Occipital lobe (tissue), 2 donors: Measurements from ENCODE around the gene POLR1D. TPM values are rescaled to one million over a fixed set of nuclear protein-coding genes. Genes with fewer than 3 reads are reported as not detected.
A peak's percentile ranks its signal among the peaks of the same experiment; 100 is the strongest.
"Not testable (repeated sequence)": the region's sequence is repeated elsewhere in the genome, so short reads cannot be mapped to it uniquely, and the experiment has no call there.

ENCODE experiments used
- DNase-seq: peaks from one replicate; lab custom pipeline; 2025; lab: John Stamatoyannopoulos, UW
- total RNA-seq: library from RNA; depleted of rRNA; stranded (reverse); fragments of >200 nt; gene quantifications from one replicate; pipeline ENCODE4 v1.2.3, GENCODE V29; 2014

The POLR1D gene
- total RNA-seq, 1 donor from 2014 or later, result 52.7 TPM

DNA sequence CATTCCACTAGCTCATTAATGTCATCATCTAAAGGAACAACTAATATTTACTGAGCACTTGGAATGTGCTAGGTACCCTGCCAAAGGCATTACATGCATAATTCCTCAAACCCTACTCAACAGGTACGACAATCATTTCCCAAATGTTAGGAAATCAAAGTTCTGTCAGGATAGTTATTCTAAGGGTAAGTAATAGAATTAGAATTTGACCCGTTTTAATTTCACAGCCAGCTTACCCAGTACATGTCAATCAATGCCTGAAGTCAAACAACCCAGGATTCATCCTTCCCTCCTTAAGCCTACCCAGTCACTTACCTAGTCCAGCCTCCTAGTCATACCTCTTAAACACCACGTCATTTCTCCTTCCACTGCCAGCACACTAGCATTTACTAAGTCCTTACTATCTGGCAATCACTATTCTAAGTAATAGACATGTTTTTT, 3.8 kb upstream of the POLR1D start:
- no peak for DNase-seq

DNA sequence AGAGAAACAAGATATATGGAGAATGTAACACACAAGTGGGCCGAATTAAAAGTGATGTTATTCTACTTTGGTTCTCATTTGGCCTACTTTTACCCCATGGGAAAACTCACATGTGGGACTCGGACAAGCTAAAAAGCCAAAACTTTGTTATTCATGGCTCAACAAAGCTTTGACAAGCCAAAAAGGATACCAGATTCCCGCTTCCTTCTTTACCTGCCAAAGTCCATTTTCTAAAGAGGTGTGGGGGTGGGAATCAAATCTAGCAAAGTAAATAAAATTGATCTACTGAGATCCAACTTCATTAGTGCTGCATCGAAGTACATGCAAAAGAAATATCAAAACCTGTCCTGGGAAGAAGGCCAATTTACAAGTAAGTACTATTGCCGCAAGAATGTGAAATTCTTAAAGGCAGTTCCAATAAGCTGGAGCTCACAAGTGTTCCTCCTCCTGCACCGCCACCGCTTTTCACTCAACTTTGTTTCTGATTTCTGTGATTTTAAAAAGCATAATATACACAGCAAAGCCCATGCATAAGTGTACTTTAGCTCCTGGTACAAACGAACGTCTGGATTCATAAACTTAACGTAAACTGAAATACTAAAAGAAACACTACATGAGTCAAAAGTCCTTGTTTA, 2.5 kb upstream of the POLR1D start:
- no peak for DNase-seq

DNA sequence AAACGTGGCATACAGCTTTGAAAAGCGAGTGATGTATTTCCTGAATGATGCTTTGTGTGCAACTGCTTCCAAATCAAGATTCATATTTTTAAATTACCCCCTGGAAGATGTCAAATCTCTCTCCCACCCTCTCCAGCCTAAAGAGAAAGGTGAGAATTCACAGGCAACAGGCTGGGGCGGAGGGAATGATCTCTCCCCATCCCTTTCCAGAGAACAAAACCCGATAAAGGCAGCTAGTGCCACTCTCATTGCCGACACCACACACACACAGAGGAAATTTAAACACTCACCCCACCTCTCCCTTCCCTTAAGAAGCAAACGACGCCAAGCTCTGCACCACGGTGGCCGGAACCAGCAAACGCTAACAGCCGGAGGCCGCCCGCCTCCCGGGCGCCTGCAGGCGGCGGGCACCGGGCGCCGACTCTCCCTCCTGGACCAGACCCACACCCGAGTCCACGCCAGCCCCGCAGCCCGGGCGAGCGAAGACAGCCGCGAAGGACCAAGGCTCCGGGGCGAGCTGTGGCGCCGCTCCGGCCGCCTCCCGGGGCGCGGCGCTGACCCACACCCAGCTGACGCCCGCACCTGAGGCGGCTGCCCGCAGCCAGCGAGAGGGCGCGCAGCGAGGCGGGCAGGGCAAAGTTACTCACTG, 1.8 kb upstream of the POLR1D start:
- peak; percentile 63 for DNase-seq

DNA sequence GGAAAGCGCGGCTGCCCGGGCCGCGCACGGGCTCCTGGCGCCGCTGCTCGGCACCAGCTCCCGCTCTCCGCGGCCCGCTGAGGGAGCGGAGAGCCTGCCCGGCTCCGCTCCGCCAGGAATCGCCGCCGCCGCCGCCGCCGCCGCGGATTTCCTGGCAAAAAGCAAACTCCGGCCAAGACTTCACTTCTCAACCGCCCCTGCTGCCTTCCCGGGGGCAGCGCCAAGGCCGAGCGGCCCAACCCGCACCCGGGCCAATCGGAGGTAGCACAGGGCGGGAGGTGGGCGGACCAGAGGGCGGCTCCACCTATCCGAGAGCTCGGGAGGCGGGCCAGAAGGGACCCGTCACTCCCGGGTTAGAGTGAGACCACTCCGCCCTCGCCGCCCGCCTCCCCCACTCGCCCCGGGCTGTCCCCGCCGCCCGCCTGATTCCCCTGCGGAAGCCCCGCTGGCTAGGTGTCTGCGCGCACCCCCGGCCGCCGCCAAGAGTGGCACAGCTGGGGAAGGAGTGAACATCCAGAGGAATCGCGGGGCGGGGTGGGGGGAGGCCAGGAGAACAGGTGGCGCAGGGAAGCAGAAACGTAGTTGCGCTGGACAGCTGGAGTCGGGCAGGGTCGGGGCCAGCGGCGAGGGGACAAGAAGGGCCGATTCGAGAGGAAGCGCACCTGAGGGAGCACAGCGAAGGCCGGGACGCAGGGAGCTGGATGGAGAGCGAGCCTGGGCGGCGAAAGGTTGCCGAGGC, 1.1 kb upstream of the POLR1D start, which contains the start of gene LNX2:
Gene LNX2 (minus strand): TSS at position 153 of the 739 bp plus-strand sequence. CDS start 38,826 bp downstream, outside the sequence.
- DNase-seq, result peak; percentile 97

DNA sequence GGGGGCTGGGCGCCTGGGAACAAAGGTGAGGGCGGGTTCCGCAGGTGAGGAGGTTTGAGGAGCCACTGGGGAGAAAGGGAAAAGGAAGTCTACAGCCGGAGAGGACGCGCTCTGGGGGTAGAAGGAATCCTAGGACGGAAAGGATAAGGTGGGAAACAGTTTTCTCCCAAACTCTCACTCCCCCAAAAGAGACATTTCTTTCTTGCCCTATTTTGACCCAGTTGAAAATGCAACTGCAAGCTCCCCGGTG, 651 bp upstream of the POLR1D start:
- DNase-seq, result no peak

DNA sequence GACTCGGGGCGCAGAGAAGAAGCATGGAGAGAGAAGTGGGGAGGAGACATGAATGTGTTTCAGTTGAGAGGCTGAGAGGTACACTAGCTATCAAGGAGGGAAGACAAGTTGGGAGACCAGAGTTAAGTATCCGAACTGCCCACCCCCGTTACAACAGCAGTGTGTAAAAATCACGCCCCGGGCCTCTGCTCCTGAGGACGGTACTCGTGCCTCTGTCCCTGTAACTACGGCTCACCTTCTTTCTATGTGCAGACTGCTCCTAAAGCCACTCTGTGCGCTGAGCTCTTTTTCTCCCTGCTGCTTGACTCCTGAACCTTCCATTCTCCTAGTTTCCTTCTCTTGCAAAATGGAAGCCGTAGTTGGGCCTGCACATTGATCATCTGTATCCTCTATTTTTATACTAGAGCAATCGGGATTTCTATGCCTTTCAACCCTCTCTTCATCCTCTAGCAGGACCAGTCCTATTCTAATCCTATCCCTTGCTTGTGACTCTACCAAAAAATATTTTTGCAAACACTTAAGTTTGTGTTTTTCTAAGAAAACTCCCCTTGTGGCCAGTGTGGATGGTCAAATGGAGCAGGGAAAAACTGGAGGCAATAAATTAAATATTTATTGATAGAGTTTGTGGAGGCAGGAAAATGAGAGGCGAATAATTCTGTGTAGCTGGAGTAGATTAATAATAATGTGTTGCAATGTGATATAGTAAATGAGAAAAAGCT, 569 bp downstream of the POLR1D start:
- DNase-seq, result no peak

DNA sequence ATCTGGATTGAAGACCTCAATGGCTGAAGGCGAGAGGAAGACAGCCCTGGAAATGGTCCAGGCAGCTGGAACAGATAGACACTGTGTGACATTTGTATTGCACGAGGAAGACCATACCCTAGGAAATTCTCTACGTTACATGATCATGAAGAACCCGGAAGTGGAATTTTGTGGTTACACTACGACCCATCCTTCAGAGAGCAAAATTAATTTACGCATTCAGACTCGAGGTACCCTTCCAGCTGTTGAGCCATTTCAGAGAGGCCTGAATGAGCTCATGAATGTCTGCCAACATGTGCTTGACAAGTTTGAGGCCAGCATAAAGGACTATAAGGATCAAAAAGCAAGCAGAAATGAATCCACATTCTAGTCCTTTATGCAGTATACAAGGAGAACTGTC, 1.2 kb downstream of the POLR1D start:
- DNase-seq, result no peak

DNA sequence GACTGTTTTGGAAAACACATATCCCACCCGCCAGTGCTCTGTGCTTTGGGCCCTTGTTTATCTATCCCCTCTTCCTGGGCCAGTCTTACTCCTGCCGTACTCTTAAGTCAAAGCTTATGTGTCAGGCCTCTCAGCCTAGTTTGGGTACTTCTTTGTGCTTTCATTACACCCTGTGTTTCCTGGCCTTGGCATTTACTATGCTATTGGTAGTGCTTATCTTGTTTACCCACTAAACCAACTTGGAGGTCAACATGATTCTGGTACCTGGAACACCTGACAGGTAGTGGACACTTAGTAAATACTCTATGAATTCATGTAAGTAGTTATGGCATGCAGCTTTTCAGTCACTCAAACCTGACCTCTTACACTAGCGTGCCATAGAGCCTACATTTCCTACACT, 2.4 kb downstream of the POLR1D start:
- no peak for DNase-seq

DNA sequence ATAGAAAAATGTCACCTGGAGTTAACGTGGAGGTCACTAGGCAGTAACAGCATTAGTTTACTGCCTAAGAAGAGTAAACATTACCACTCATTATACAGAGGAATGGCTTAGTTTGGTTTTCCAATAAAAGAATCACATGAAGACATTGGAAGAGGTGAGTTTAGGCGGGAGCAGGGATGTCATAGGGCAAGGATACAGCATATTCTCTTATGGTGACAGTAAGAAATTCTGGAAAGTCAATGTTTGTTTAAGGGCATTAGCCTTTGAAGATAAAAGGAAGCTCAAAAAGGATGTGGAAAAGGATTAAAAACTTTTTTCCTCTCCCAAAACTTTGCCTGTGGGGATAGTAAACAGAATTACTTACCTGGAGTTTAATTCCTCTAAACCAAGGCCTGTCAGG, 4.1 kb downstream of the POLR1D start:
- no peak for DNase-seq

DNA sequence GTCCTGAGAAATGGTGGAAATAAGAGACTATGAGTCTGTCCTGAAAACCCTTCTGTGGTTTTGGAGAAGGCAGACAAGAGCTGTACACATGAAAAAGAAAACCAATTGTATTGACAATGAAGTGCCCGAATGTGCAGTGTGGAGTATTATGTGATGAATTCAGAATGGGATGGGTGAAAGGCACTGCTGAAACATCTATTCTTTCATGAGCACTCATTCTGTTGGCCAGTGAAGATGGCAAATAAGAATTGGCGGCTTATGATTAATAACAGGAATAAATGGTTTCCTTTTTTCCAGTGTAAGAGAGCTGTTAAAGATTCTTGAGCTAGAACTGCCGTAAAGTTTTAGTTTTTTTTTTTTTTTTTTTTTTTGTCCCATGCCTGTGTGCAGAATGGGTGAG, 5.7 kb downstream of the POLR1D start:
- no peak for DNase-seq

DNA sequence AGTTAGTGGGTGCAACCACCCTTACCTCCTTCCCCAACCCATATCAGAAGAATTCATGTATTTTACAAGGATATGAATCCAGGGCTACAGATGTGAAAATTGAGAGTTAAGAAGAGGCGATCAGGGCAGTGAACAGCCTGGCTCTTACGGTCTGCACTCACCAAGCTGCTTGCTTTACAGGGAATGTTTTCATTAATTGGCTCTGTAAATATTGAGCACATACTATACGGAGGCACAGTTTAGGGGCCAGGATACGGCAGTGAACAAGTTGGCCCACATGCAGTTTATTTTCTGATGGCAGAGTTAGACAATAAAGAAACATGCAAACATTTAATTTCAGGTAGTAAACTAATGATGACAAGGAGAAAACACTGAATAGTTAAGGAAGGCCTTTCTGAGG, 6.4 kb downstream of the POLR1D start:
- no peak for DNase-seq

DNA sequence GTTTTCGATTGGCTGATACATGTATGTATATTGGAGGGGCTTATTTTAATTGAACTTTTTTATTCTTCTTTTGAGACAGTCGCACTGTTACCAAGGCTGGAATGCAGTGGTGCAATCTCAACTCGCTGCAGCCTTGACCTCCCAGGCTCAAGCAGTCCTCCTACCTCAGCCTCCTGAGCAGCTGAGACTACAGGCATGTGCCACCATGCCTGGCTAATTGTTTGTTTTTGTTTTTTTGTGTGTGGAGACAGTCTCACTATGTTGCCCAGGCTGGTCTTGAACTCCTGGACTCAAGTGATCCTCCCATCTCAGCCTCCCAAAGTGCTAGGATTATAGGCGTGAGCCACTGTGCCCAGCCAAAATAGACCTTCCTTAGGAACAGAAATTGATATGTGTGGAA, 7.1 kb downstream of the POLR1D start:
- not testable (repeated sequence) for DNase-seq

DNA sequence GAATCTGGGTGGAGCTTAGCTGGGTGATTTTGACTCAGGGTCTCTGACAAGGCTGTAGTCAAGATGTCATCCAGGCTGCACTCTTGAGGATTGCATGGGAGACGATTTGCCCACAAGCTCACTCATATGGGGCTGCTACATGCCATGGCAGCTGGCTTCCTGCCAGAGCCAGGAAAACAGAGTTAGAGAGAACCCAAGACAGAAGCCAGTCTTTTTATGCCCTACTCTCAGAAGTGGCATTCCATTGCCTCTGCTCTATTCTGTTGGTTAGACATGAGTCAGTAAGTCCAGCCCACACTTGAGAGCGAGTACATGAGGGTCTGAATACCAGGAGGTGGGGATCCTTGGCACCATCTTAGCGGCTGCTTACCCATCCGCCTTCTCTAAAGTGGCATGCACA, 9.5 kb downstream of the POLR1D start:
- DNase-seq, result no peak

DNA sequence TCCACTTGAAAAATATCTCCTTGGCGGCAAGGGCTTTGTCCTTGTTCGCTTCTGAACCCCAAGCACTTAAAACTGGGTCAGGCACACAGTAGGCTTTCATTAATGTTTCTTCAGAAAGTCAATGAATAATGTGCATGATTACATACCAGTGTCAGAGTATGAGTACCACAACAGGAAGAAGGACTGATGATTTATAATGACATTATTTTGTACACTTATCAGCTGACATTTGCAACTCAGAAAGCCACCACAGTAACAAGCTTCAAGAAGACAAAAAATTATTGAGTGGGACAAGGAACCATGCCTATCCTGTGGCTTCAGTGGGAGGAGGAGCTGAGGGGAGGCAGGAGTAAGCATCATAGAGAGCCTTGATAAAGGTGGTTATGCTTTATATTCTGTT, 10.0 kb downstream of the POLR1D start:
- DNase-seq, result no peak

DNA sequence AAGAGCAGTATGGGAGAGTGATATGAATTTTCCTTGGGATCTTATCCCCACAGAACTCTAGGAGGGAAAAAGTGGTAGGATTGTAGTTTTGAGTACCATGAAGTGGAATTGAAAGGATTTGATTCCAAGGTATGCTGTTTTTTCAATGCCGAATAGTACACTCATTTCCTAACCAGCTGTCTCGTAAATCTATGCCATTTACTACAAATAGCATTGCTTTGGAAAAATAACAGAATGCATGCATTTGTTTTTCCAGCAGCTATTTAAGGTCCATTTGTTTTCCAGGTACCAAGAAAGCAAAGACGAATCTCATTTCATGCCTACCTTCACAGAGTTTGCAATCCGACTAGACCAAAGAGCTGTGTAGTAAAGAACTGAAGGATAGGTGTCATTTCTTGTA, 10.5 kb downstream of the POLR1D start:
- no peak for DNase-seq

DNA sequence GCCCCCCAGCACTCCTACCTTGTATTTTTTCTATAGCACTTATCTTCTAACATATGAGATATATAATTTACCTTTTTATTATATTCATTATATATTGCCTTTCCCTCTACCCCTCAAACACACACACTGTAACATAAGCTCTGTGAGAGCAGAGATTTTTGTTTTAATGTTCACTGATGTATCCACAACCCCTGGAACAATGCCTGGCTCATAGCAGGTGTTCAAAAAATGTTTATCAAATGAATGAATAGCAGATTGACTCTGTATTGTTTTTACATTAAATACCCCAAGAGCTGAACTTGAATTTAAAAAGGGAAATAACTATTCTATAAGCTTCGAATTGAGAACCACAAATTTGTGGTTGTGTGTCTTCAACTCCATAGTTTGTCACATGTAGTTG, 11.0 kb downstream of the POLR1D start:
- DNase-seq, result no peak

DNA sequence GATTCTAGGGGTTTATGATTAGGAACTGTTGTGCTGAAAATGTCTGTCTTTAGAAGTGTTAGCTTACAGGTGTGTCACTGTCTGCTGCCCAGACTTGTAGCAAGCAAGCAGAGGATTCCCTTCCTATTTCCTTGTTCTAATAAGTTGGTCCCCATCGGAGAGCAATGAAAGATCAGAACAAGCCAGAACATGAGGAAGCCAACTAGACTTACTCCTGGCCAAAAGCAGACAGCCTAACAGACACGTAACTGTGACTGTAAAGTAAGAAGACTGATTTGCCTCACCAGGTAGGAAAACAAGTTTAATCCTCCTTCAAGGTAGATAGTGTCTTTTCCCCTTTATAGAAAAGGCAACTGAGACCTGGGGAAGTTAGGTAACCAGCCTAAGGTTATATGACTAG, 12.5 kb downstream of the POLR1D start:
- no peak for DNase-seq

DNA sequence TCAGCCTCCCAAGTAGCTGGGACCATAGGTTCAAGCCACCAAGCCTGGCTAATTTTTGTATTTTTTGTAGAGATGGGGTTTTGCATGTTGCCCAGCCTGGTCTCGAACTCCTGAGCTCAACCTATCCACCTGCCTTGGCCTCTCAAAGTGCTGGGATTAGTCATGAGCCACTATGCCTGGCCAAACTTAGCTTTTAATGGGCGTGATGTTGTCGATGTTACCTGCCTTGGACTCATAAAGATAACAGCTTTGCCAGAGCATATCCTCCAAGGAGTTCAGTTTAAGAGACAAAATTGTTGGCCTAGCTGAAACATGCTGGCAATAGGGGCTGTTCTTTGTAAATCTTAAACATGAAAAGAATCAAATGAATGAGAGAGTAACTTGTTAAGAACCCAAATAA, 13.1 kb downstream of the POLR1D start:
- DNase-seq, result no peak

DNA sequence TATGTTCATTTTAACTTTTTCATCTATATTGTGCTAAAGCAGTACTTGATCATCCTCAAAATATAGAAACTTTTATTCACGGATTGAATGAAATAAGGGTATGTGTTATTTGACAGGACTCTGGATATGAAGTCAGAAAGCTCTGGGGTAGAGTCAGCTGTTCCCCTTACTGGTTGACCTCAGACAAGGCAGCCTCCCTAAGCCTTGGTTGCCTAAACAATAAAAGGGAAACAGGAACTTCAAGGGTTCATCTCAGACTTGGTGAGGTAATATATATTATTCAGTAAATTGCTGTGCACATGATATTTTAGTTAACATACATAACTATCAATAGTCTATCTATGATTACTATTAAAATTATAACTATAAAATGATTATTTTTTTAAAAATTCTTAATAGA, 13.6 kb downstream of the POLR1D start:
- no peak for DNase-seq

DNA sequence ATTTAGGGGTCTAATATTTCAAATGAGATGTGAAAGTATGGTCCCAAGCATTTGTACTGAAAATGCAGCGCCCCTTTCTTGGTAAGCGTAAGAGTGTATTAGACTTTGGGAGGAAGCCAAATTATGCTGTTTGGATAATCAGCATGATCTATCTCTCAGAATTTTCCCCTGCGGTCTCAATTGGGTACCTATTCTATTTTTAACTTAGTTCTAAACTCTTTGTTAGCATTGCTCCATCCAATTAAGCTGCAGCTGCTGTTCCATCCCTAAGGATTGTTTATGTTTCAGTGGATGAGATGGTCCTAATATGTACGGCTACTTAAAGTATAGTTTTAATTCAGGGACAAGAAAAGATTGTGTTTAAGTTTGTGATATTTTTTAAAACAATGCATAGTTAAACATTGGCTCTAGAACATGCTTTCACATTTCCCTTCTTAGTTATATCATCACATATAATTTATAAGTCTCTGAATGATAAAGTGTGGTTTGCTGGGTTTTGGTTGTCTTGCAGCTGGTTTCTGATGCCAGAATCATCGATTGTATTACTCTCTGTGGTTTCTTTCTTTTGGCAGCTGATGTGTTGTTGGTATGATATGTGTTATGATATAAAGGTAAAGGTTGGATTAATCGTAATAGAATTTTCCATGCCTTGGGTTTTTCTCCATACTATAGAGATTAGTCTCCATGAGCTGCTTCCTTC, 15.0 kb downstream of the POLR1D start:
- DNase-seq, result no peak

DNA sequence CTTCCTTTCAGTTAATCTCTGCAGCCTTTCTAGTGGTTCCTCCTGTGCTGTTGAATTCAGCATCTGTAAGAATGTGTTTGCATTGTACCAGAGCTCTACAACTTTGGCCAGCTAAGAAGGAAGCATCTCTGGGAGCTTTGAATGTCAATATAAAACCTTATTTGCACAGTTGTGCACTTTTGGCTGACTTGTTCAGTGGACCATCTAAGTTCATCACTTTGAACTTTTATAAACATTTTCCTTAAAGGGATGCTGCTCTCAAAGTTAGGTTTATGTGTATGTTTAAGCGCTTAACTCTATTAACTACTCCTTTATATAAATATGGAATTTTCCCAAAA, 15.6 kb downstream of the POLR1D start:
- DNase-seq, result no peak

DNA sequence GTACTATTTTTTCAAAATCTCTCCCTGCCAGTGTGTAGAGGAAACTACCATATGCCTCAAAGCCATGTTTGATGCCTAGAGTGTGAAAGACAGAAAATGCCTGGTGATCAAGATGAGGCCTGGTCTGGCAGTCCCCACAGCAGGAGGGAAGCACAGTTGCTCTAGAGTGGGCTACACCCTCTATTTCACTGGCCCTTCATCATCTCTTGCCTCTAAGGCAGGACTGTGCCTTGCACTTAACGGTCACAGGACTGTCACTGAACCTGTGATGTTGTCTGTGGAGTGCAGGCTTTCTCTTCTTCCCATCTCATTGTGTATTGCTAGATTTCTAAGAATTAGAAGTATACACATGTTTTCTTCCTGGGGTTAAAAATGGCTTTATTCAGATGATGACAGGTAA, 16.3 kb downstream of the POLR1D start:
- no peak for DNase-seq
